Testis (tissue), 3 donors: ENCODE measurements around the gene SEPSECS. TPM values are rescaled to one million over a fixed set of nuclear protein-coding genes. Genes with fewer than 3 reads are reported as not detected.
A peak's percentile ranks its signal among the peaks of the same experiment; 100 is the strongest.

Source experiments
- DNase-seq: peaks from one replicate; pipeline ENCODE4 v3.0.0-alpha.2; 2019
- H3K27ac ChIP-seq, 2 donors: fragments of 200-600 bp; sonication (generic); one replicate each; pipeline ENCODE4 v1.5.1; 2019
- H3K27me3 ChIP-seq: fragments of 200-600 bp; sonication (generic); one replicate; pipeline ENCODE4 v1.5.1; 2019
- H3K36me3 ChIP-seq: fragments of 200-600 bp; sonication (generic); one replicate; pipeline ENCODE4 v1.5.1; 2017; ENCODE audit warnings: low read depth; ENCODE audit errors: missing control alignments
- H3K4me1 ChIP-seq: fragments of 200-600 bp; sonication (generic); one replicate; pipeline ENCODE4 v1.5.1; 2019
- H3K4me3 ChIP-seq, 2 donors: fragments of 200-600 bp; sonication (generic); one replicate each; pipeline ENCODE4 v1.5.1; 2017 to 2019
- H3K9me3 ChIP-seq: fragments of 200-600 bp; sonication (generic); one replicate; pipeline ENCODE4 v1.5.1; 2017
- CTCF ChIP-seq, 3 experiments: fragments of 450-650 bp in 2 of 3; fragments of 200-600 bp in 1 of 3; sonication (generic) in 1 of 3; IDR thresholded peaks; one replicate each; pipeline ENCODE4 v1.5.1; 2016 to 2019; ENCODE audit warnings: antibody characterized with exemption in 3 of 3, mild to moderate bottlenecking in 2 of 3, moderate library complexity in 1 of 3
- POLR2A ChIP-seq: fragments of 450-650 bp; IDR thresholded peaks from one replicate; pipeline ENCODE4 v1.6.1; 2017; ENCODE audit warnings: antibody characterized with exemption, mild to moderate bottlenecking, moderate library complexity
- WGBS, 2 donors: methylation state at CpG; one replicate each; pipeline ENCODE4 v1.1.5; 2018; 5-methylcytosine and 5-hydroxymethylcytosine counted together
- intact Hi-C: fragments of 100-400 bp; cut with DNase I; formaldehyde crosslinking; loops from one replicate; pipeline ENCODE4 v1.15.1; 2023; ENCODE audit warnings: low total_unique reads
- polyA plus RNA-seq: library from polyadenylated mRNA; stranded (reverse); fragments of 350-450 nt; fragmentation: Illumina TruSeq; extraction: RNeasy Lipid Tissue Mini Kit (QIAGEN cat#74804); gene quantifications from one replicate; pipeline ENCODE4 v1.2.3, GENCODE V29; 2014; ENCODE audit warnings: low read depth, low replicate concordance; ENCODE audit not compliant: insufficient read depth
- total RNA-seq, 2 donors: library from RNA; depleted of rRNA; stranded (reverse); fragments of >200 nt; gene quantifications; one replicate each; pipeline ENCODE4 v1.2.3, GENCODE V29; 2016

SEPSECS gene
- total and polyA plus RNA-seq, 3 donors from 2014 or later, result 12.7 to 18.3 (median 18.2) TPM

GRCh38 chr4:25160714-25161592 is 704 bp upstream of the SEPSECS start:
- H3K9me3 ChIP-seq, result no peaks in the 10 kb centered on the region
- H3K4me3 ChIP-seq, result peak overlapping the region; percentile 80 to 99
- intact Hi-C loops, result no loop called here
- H3K36me3 ChIP-seq, result no peaks in the 10 kb centered on the region
- 6 to 7% methylated on average over 16 of the region's 16 CpGs for WGBS, 2 donors
- H3K27me3 ChIP-seq, result no peaks in the 10 kb centered on the region
- peak; percentile 31 for DNase-seq
- TF ChIP-seq CTCF (IDR thresholded peaks at IDR 0.05) (no peak), POLR2A (no peak)
- peaks cover 13% of the 10 kb centered on the region for H3K4me1 ChIP-seq
- H3K27ac ChIP-seq, result peak overlapping the region; percentile 89 to 97

- peaks cover 13% of the 10 kb centered on the region for H3K4me1 ChIP-seq
- no peaks in the 10 kb centered on the region for H3K27me3 ChIP-seq
- no peak for TF ChIP-seq CTCF (IDR thresholded peaks at IDR 0.05)
- TF ChIP-seq POLR2A, result no peak
- DNase-seq, result no peak
- no peaks in the 10 kb centered on the region for H3K36me3 ChIP-seq
- no peaks in the 10 kb centered on the region for H3K9me3 ChIP-seq
- intact Hi-C loops, result no loop called here
- WGBS, 2 donors, result 53 to 61% methylated on average over 7 of the region's 7 CpGs
- H3K4me3 ChIP-seq, result no peak overlapping the region
- peak overlapping the region; percentile 89 to 97 for H3K27ac ChIP-seq
Measured at GRCh38 chr4:25158817-25159216, 1.4 kb downstream of the SEPSECS start.

GRCh38 chr4:25157081-25157480 is 3.2 kb downstream of the SEPSECS start:
- Histone ChIP-seq H3K27me3 (no peaks in the 10 kb centered on the region), H3K4me3 (no peak overlapping the region), H3K27ac (no peak overlapping the region), H3K4me1 (peaks cover 13% of the 10 kb centered on the region), H3K9me3 (no peaks in the 10 kb centered on the region), H3K36me3 (no peaks in the 10 kb centered on the region)
- no peak for TF ChIP-seq CTCF (IDR thresholded peaks at IDR 0.05)
- no peak for TF ChIP-seq POLR2A
- no peak for DNase-seq
- WGBS, 2 donors, result 46 to 78% methylated on average over 1 of the region's 1 CpG
- intact Hi-C loops, result no loop called here

- peaks cover 4% of the 10 kb centered on the region for H3K4me1 ChIP-seq
- 84 to 91% methylated on average over 5 of the region's 5 CpGs for WGBS, 2 donors
- intact Hi-C loops, result no loop called here
- no peaks in the 10 kb centered on the region for H3K9me3 ChIP-seq
- no peak for DNase-seq
- no peaks in the 10 kb centered on the region for H3K36me3 ChIP-seq
- H3K27ac ChIP-seq, result no peak overlapping the region
- H3K4me3 ChIP-seq, result no peak overlapping the region
- TF ChIP-seq POLR2A, result no peak
- TF ChIP-seq CTCF (IDR thresholded peaks at IDR 0.05), result no peak
- H3K27me3 ChIP-seq, result no peaks in the 10 kb centered on the region
Measured at GRCh38 chr4:25155947-25156346, 4.3 kb downstream of the SEPSECS start.
